IMR-90 (cell line): ENCODE measurements around the gene FARS2. TPM values are rescaled to one million over a fixed set of nuclear protein-coding genes. Genes with fewer than 3 reads are reported as not detected.

Experiments used
- ATAC-seq: fragments of 200-7000 bp; cut with Tn5 transposase; 2 replicates; pipeline ENCODE4 v1.9.1; 2020; ENCODE audit warnings: low read depth, mild to moderate bottlenecking, moderate library complexity
- BruUV-seq: library from RNA; stranded (reverse); fragments of 400-500 nt; replicated peaks from 2 replicates; lab custom pipeline; 2021; lab: Mats Ljungman, UMichigan
- CTCF ChIA-PET: fragments of 300-600 bp; formaldehyde crosslinking; extraction: SDS; loops from one replicate; lab custom pipeline; 2021; ENCODE audit warnings: antibody characterized with exemption; lab: Yijun Ruan, JAX
- POLR2A ChIA-PET: fragments of 300-600 bp; sonication (Branson Sonifier 250); formaldehyde crosslinking; loops from one replicate; lab custom pipeline; 2022; ENCODE audit warnings: antibody characterized with exemption; ENCODE audit not compliant: unreplicated experiment; lab: Charles Lee
- DNase-seq: peaks from one replicate; pipeline ENCODE4 v3.0.0; 2013
- H2AFZ ChIP-seq: replicated peaks from 2 replicates; pipeline ENCODE3; 2013; ENCODE audit warnings: low read length, mild to moderate bottlenecking; ENCODE audit not compliant: poor library complexity
- H2AK5ac ChIP-seq: 2 replicates; pipeline ENCODE4 v1.6.1; 2013; ENCODE audit warnings: low read depth, low read length, inconsistent platforms
- H2AK9ac ChIP-seq: replicated peaks from 2 replicates; pipeline ENCODE3; 2013; ENCODE audit warnings: mild to moderate bottlenecking, low read depth, low read length, moderate library complexity; ENCODE audit not compliant: poor library complexity
- H2BK120ac ChIP-seq: 2 replicates; pipeline ENCODE4 v1.6.1; 2013; ENCODE audit warnings: low read depth, low read length, inconsistent platforms
- H2BK15ac ChIP-seq: 3 replicates; pipeline ENCODE4 v1.6.1; 2013; ENCODE audit warnings: low read depth, low read length, inconsistent platforms
- H2BK20ac ChIP-seq: 2 replicates; pipeline ENCODE4 v1.6.1; 2013; ENCODE audit warnings: low read depth, mild to moderate bottlenecking, inconsistent platforms, low read length, moderate library complexity
- H2BK5ac ChIP-seq: 2 replicates; pipeline ENCODE4 v1.6.1; 2013; ENCODE audit warnings: mild to moderate bottlenecking, low read depth, low read length, inconsistent platforms; ENCODE audit not compliant: poor library complexity, severe bottlenecking
- H3K14ac ChIP-seq: replicated peaks from 2 replicates; pipeline ENCODE4 v1.6.1; 2013; ENCODE audit warnings: low read depth, low read length, inconsistent platforms
- H3K18ac ChIP-seq: 2 replicates; pipeline ENCODE4 v1.6.1; 2013; ENCODE audit warnings: low read depth, low read length, control low read depth
- H3K23ac ChIP-seq: 2 replicates; pipeline ENCODE4 v1.6.1; 2013; ENCODE audit warnings: low read depth, low read length, inconsistent platforms
- H3K27ac ChIP-seq: 2 replicates; pipeline ENCODE4 v1.5.1; 2013; ENCODE audit warnings: mild to moderate bottlenecking, control low read depth, low read length; ENCODE audit not compliant: insufficient read depth
- H3K27me3 ChIP-seq: 2 replicates; pipeline ENCODE4 v1.6.1; 2013; ENCODE audit warnings: low read length; ENCODE audit not compliant: control insufficient read depth, insufficient read depth
- H3K36me3 ChIP-seq: 2 replicates; pipeline ENCODE4 v1.6.1; 2013; ENCODE audit warnings: low read length, mixed read lengths; ENCODE audit not compliant: control insufficient read depth, insufficient read depth
- H3K4ac ChIP-seq: 2 replicates; pipeline ENCODE4 v1.6.1; 2013; ENCODE audit warnings: low read depth, low read length, inconsistent platforms
- H3K4me1 ChIP-seq: 2 replicates; pipeline ENCODE4 v1.6.1; 2013; ENCODE audit warnings: low read length, mixed read lengths; ENCODE audit not compliant: control insufficient read depth, insufficient read depth
- H3K4me2 ChIP-seq: 2 replicates; pipeline ENCODE4 v1.6.1; 2013; ENCODE audit warnings: low read depth, mild to moderate bottlenecking, control low read depth, low read length, moderate library complexity
- H3K4me3 ChIP-seq: 2 replicates; pipeline ENCODE4 v1.5.1; 2013; ENCODE audit warnings: low read depth, mild to moderate bottlenecking, control low read depth, low read length, moderate library complexity; ENCODE audit not compliant: insufficient read depth
- H3K56ac ChIP-seq: 2 replicates; pipeline ENCODE4 v1.6.1; 2013; ENCODE audit warnings: low read length, inconsistent platforms; ENCODE audit not compliant: insufficient read depth; ENCODE audit errors: extremely low read depth
- H3K79me1 ChIP-seq, 2 experiments: 2 replicates each; pipeline ENCODE4 v1.6.1; 2013; ENCODE audit warnings: low read length in 2 of 2, inconsistent platforms in 1 of 2, low read depth in 1 of 2
- H3K9ac ChIP-seq: 2 replicates; pipeline ENCODE4 v1.6.1; 2013; ENCODE audit warnings: low read depth, low read length, control low read depth
- H3K9me1 ChIP-seq: 2 replicates; pipeline ENCODE4 v1.6.1; 2013; ENCODE audit warnings: low read length, inconsistent platforms; ENCODE audit not compliant: insufficient read depth
- H3K9me3 ChIP-seq: 2 replicates; pipeline ENCODE4 v1.6.1; 2013; ENCODE audit warnings: low read length; ENCODE audit not compliant: control insufficient read depth, insufficient read depth
- H4K20me1 ChIP-seq: 2 replicates; pipeline ENCODE4 v1.6.1; 2013; ENCODE audit warnings: low read length, inconsistent platforms; ENCODE audit not compliant: insufficient read depth
- H4K5ac ChIP-seq: 2 replicates; pipeline ENCODE4 v1.6.1; 2013; ENCODE audit warnings: mild to moderate bottlenecking, low read depth, low read length, control low read depth
- H4K8ac ChIP-seq, 2 experiments: 2 replicates each; pipeline ENCODE4 v1.6.1; 2013; ENCODE audit warnings: low read depth in 2 of 2, low read length in 2 of 2, control low read depth in 1 of 2, inconsistent platforms in 1 of 2
- H4K91ac ChIP-seq: 2 replicates; pipeline ENCODE4 v1.6.1; 2013; ENCODE audit warnings: low read depth, low read length, inconsistent platforms; ENCODE audit not compliant: insufficient read depth
- BHLHE40 ChIP-seq: fragments of 150-350 bp; IDR thresholded peaks from 2 replicates; pipeline ENCODE4 v1.6.1; 2016; ENCODE audit warnings: mild to moderate bottlenecking, low read depth, low read length
- CEBPB ChIP-seq: IDR thresholded peaks from 2 replicates; pipeline ENCODE4 v1.6.1; 2012; ENCODE audit warnings: low read depth, low read length, improper control_type of control experiment
- FOS ChIP-seq: fragments of 150-350 bp; IDR thresholded peaks from 2 replicates; pipeline ENCODE4 v1.6.1; 2016; ENCODE audit warnings: low read depth, low read length
- MAFK ChIP-seq: IDR thresholded peaks from 2 replicates; pipeline ENCODE4 v1.6.1; 2012; ENCODE audit warnings: low read depth, low read length, improper control_type of control experiment
- MAZ ChIP-seq: IDR thresholded peaks from 2 replicates; pipeline ENCODE4 v1.6.1; 2012; ENCODE audit warnings: low read depth, mild to moderate bottlenecking, low read length, improper control_type of control experiment, moderate library complexity, borderline replicate concordance
- MXI1 ChIP-seq: IDR thresholded peaks from 2 replicates; pipeline ENCODE4 v1.6.1; 2012; ENCODE audit warnings: low read depth, mild to moderate bottlenecking, low read length, moderate library complexity, borderline replicate concordance
- NFE2L2 ChIP-seq: fragments of 150-350 bp; IDR thresholded peaks from 2 replicates; pipeline ENCODE4 v1.6.1; 2016; ENCODE audit warnings: low read depth, mild to moderate bottlenecking, low read length
- POLR2A ChIP-seq: IDR thresholded peaks from 2 replicates; pipeline ENCODE4 v1.6.1; 2012; ENCODE audit warnings: mild to moderate bottlenecking, low read depth, low read length
- RAD21 ChIP-seq: IDR thresholded peaks from 2 replicates; pipeline ENCODE4 v1.6.1; 2012; ENCODE audit warnings: low read length, improper control_type of control experiment
- RCOR1 ChIP-seq: IDR thresholded peaks from 2 replicates; pipeline ENCODE4 v1.6.1; 2012; ENCODE audit warnings: mild to moderate bottlenecking, low read length, improper control_type of control experiment; ENCODE audit not compliant: insufficient replicate concordance
- RFX5 ChIP-seq: IDR thresholded peaks from 2 replicates; pipeline ENCODE4 v1.8.0; 2012; ENCODE audit warnings: low read depth, mild to moderate bottlenecking, low read length, moderate library complexity
- SMC3 ChIP-seq: fragments of 150-350 bp; IDR thresholded peaks from 2 replicates; pipeline ENCODE4 v1.6.1; 2016; ENCODE audit warnings: low read depth, mild to moderate bottlenecking, antibody characterized with exemption, low read length, moderate library complexity
- USF2 ChIP-seq: fragments of 150-350 bp; IDR thresholded peaks from 2 replicates; pipeline ENCODE4 v1.6.1; 2017; ENCODE audit warnings: mild to moderate bottlenecking, antibody characterized with exemption, low read length, low read depth
- WGBS, 2 experiments: methylation state at CpG; one replicate each; pipeline versions ENCODE4 v1.1.5 to v1.1.7; 2013; ENCODE audit warnings: missing lambda C conversion rate in 2 of 2; ENCODE audit not compliant: insufficient read length in 1 of 2; ENCODE audit errors: extremely low coverage in 2 of 2; 5-methylcytosine and 5-hydroxymethylcytosine counted together
- dilution Hi-C: fragments of 300-500 bp; cut with HindIII; formaldehyde crosslinking; loops from one replicate; pipeline ENCODE4 v1.14.3; 2018; ENCODE audit warnings: low sequenced_read_pairs; ENCODE audit not compliant: unreplicated experiment
- in situ Hi-C: fragments of 300-500 bp; cut with MboI; formaldehyde crosslinking; loops from 3 replicates; pipeline ENCODE4 v1.14.3; 2019; ENCODE audit warnings: low sequenced_read_pairs, inconsistent platforms, mixed read lengths
- intact Hi-C: fragments of 100-400 bp; cut with micrococcal nuclease; formaldehyde crosslinking; loops from 2 replicates; pipeline ENCODE4 v1.10.0; 2022
- polyA plus RNA-seq, 3 experiments: library from polyadenylated mRNA; depleted of rRNA; stranded (reverse); fragments of >200 nt; gene quantifications; 2 replicates each; pipeline ENCODE4 v1.2.3, GENCODE V29; 2012; ENCODE audit warnings: low replicate concordance in 1 of 3
- total RNA-seq: library from RNA; depleted of rRNA; stranded (reverse); fragments of >200 nt; gene quantifications from 2 replicates; pipeline ENCODE4 v1.2.3, GENCODE V29; 2012
- TF ChIP-seq, protein P1 (sequence below): conservative IDR thresholded peaks from 2 replicates; pipeline ENCODE4 v1.5.1; 2012; ENCODE audit warnings: mild to moderate bottlenecking, low read depth, low read length, improper control_type of control experiment
- TF ChIP-seq, protein P2 (sequence below): fragments of 150-350 bp; IDR thresholded peaks from 2 replicates; pipeline ENCODE4 v1.6.1; 2016; ENCODE audit warnings: low read depth, mild to moderate bottlenecking, low read length, moderate library complexity, borderline replicate concordance

The FARS2 gene
- total and polyA plus RNA-seq, 2 of the 4 experiments (the other 2 are of a cell fraction): 12.1 to 28.9 TPM

GRCh38 chr6:5510331-5511133 lies 249.2 kb downstream of the FARS2 start:
- Histone ChIP-seq H2BK15ac (no peak overlapping the region), H3K14ac (0 out of 2 replicates have a peak overlapping the region, but pooled peaks have one; percentile 34), H4K91ac (no peak overlapping the region), H3K9me3 (no peaks in the 10 kb centered on the region), H2AFZ (no peak overlapping the region), H3K9me1 (peaks cover 2% of the 10 kb centered on the region; the same call in 1 of the 2 replicates), H3K79me1 (no peaks in the 10 kb centered on the region), H3K18ac (no peak overlapping the region), H2BK20ac (no peak overlapping the region), H2BK5ac (no peak overlapping the region), H3K27me3 (no peaks in the 10 kb centered on the region), H4K8ac (no peak overlapping the region), H3K23ac (0 out of 2 replicates have a peak overlapping the region, but pooled peaks have one; percentile 23), H3K4ac (no peak overlapping the region), H4K20me1 (no peaks in the 10 kb centered on the region), H3K27ac (no peak overlapping the region), H4K5ac (no peak overlapping the region), H2AK9ac (no peak overlapping the region), H3K4me2 (no peak overlapping the region), H2BK120ac (no peak overlapping the region), H3K36me3 (no peaks in the 10 kb centered on the region), H3K4me1 (peaks cover 2% of the 10 kb centered on the region), H3K9ac (no peak overlapping the region), H3K4me3 (no peak overlapping the region), H3K56ac (no peak overlapping the region), H2AK5ac (no peak overlapping the region)
- DNase-seq (no peak), ATAC-seq (no peak)
- BruUV-seq: no TSS peak
- dilution Hi-C loops (no loop called here), intact Hi-C loops (no loop called here), in situ Hi-C loops (no loop called here)
- 85% methylated on average over 10 of the region's 24 CpGs; no CpG with 5 or more reads in 1 of the 2 experiments for WGBS, 2 experiments
- CTCF ChIA-PET: interaction anchor here (0.5 kb wide), 1 partner anchor 78 kb away, joined by 4 read pairs; no protein-coding TSS in a partner anchor
- POLR2A ChIA-PET: no interaction called here
- TF ChIP-seq, protein P1, sequence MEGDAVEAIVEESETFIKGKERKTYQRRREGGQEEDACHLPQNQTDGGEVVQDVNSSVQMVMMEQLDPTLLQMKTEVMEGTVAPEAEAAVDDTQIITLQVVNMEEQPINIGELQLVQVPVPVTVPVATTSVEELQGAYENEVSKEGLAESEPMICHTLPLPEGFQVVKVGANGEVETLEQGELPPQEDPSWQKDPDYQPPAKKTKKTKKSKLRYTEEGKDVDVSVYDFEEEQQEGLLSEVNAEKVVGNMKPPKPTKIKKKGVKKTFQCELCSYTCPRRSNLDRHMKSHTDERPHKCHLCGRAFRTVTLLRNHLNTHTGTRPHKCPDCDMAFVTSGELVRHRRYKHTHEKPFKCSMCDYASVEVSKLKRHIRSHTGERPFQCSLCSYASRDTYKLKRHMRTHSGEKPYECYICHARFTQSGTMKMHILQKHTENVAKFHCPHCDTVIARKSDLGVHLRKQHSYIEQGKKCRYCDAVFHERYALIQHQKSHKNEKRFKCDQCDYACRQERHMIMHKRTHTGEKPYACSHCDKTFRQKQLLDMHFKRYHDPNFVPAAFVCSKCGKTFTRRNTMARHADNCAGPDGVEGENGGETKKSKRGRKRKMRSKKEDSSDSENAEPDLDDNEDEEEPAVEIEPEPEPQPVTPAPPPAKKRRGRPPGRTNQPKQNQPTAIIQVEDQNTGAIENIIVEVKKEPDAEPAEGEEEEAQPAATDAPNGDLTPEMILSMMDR: no peak
- TF ChIP-seq CEBPB (no peak), FOS (no peak), MXI1 (no peak), BHLHE40 (no peak), POLR2A (no peak), RAD21 (no peak), RCOR1 (no peak), SMC3 (no peak), MAZ (no peak), RFX5 (no peak), MAFK (no peak), USF2 (no peak), NFE2L2 (no peak)
- TF ChIP-seq, protein P2, sequence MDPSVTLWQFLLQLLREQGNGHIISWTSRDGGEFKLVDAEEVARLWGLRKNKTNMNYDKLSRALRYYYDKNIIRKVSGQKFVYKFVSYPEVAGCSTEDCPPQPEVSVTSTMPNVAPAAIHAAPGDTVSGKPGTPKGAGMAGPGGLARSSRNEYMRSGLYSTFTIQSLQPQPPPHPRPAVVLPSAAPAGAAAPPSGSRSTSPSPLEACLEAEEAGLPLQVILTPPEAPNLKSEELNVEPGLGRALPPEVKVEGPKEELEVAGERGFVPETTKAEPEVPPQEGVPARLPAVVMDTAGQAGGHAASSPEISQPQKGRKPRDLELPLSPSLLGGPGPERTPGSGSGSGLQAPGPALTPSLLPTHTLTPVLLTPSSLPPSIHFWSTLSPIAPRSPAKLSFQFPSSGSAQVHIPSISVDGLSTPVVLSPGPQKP: no peak
